ENCODE measurements around the gene RYR1. TPM values are rescaled to one million over a fixed set of nuclear protein-coding genes. Genes with fewer than 3 reads are reported as not detected.
A peak's percentile ranks its signal among the peaks of the same experiment; 100 is the strongest.

RYR1 gene
- total and polyA plus RNA-seq, 2 of the 13 experiments (the other 11 are each of a cell fraction or from before 2014, with no cell fraction given), result 0.03 TPM; not detected in 1

- TF ChIP-seq ZNF225 (CRISPR knock-in tag; IDR thresholded peaks at IDR 0.05), result no peak
- TF ChIP-seq MAZ (IDR thresholded peaks at IDR 0.05; ENCODE audit: borderline replicate concordance, low read depth, low read length), result no peak
- TF ChIP-seq MAZ (CRISPR knock-in tag; IDR thresholded peaks at IDR 0.05; ENCODE audit: low read depth), result no peak
- no peak for TF ChIP-seq HINFP (CRISPR knock-in tag; IDR thresholded peaks at IDR 0.05; ENCODE audit: low read depth)
- TF ChIP-seq SYNCRIP (IDR thresholded peaks at IDR 0.05; ENCODE audit: insufficient read depth, low read depth, low read length), result no peak
These were observed 154.6 kb downstream of the RYR1 start (continued) for GRCh38 chr19:38588041-38588440.

- in situ Hi-C loops (cut with HindIII; ENCODE audit: extremely low pct_ligation_motif_present, low pct_unique_long_range_greater_than_20kb) (no loop called here), intact Hi-C loops (cut with micrococcal nuclease; ENCODE audit: unreplicated experiment) (no loop called here)
- Histone ChIP-seq H3K9me3 (ENCODE audit: low read length) (no peaks in the 10 kb centered on the region), H3K4me2 (ENCODE audit: low read depth, low read length) (no peak overlapping the region), H3K36me3 (replicated peaks in 1 of 2; ENCODE audit: control insufficient read depth in 1 of 2, insufficient read depth in 2 of 2, low read length in 2 of 2) (no peaks in the 10 kb centered on the region), H3K27me3 (ENCODE audit: control insufficient read depth in 1 of 2, insufficient read depth in 2 of 2, low read length in 2 of 2) (no peaks in the 10 kb centered on the region), H4K20me1 (ENCODE audit: insufficient read depth, low read length) (no peaks in the 10 kb centered on the region), H2AFZ (ENCODE audit: low read length) (no peak overlapping the region), H3K79me2 (ENCODE audit: insufficient read depth, low read length) (no peaks in the 10 kb centered on the region), H3K9ac (ENCODE audit: insufficient read depth, low read depth, low read length) (no peak overlapping the region), H3K27ac (ENCODE audit: extremely low read length, insufficient read depth, low read length) (no peak overlapping the region), H3K4me1 (ENCODE audit: insufficient read depth, low read length) (0 out of 2 replicates have a peak, but pooled peaks cover 7% of the 10 kb centered on the region), H3K4me3 (replicated peaks in 1 of 3; ENCODE audit: insufficient read depth in 1 of 3, low read depth in 2 of 3, low read length in 3 of 3) (no peak overlapping the region)
- ATAC-seq, result peak; percentile 80
- WGBS (ENCODE audit: low lambda C conversion rate), result 19% methylated on average over 6 of the region's 6 CpGs
- TF ChIP-seq STAG1 (CRISPR knock-in tag; IDR thresholded peaks at IDR 0.05) (peak; percentile 7; the same call in 1 of the 2 replicates), SOX5 (CRISPR knock-in tag; IDR thresholded peaks at IDR 0.05; ENCODE audit: borderline replicate concordance) (no peak)
- POLR2A ChIA-PET, result no interaction called here
- CTCF ChIA-PET (ENCODE audit: low intra/inter-chr PET ratio, low total read pairs), result no interaction called here
- DNase-seq (ENCODE audit: low spot score), result no peak
- no TSS peak for BruUV-seq (replicated peaks)
- FAIRE-seq, result no peak
These were observed 159.4 kb downstream of the RYR1 start for GRCh38 chr19:38592940-38593339.
